ENCODE data around the gene SHROOM4.

The SHROOM4 gene

DNA sequence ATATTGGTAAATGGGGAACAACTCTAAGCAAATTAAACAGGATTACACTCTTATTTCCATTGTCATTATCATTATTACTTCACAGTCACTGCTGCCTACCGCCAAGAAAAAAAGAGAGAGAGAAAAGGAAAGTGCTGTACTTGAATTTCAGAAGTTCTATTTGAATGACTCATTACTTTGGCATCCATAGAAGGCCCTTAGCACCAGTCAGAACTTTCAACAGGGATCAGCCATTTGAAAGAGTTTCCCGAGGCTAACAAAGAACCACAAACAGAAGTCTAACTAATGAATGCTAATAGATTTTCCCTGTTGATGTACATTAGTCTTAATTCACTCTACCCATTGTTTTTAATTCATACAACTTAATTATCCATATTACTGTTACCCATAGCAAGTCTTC, 116.3 kb downstream of the SHROOM4 start:
- no peak overlapping the region for H3K4me3 ChIP-seq (ENCODE audit: low read depth, low read length)
- TF ChIP-seq CTCF (IDR thresholded peaks at IDR 0.05; ENCODE audit: control insufficient read depth, extremely low read depth, insufficient read depth): no peak
- DNase-seq (ENCODE audit: low read depth): no peak

DNA sequence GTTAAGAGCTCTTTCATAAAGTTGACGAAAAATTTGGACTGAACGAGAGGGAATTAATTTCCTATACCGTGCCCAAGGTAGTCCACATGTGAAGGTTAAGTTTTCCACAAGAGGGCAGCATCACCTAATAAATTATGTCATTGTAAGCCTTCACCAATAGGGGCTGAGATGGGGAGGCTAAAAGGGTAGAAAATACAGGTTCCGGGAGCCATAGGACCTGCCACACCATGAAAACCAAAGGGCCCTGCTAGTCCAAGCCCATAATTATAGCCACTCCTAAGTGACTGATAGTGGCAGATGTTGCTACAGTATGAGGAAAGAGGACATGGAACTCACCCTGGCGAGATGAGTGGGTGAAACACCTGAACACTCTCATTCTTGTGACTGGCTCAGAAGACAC, 122.2 kb downstream of the SHROOM4 start:
- TF ChIP-seq CTCF (IDR thresholded peaks at IDR 0.05; ENCODE audit: control insufficient read depth, extremely low read depth, insufficient read depth): peak; percentile 53
- DNase-seq (ENCODE audit: low read depth): no peak
- no peak overlapping the region for H3K4me3 ChIP-seq (ENCODE audit: low read depth, low read length)

DNA sequence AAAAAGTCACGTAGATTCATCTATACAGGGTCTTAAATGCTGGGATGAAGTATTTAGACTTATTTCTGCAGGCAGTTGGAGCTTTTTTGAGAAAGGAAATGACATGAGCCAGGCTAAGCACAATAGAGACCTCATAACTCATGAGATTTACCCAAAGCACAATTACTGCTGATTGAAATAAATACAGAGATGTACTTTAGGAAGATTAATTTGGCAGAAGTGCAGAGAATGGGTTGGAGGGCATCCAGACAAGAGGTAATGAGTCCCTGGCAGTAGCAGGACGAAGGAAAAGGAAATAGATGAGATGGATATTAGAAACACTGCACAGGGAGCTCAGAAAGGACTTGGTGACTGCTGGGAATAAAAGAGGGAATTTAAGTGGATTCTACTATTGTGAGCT, 129.1 kb downstream of the SHROOM4 start:
- no peak for DNase-seq (ENCODE audit: low read depth)
- TF ChIP-seq CTCF (IDR thresholded peaks at IDR 0.05; ENCODE audit: control insufficient read depth, extremely low read depth, insufficient read depth): no peak
- no peak overlapping the region for H3K4me3 ChIP-seq (ENCODE audit: low read depth, low read length)

DNA sequence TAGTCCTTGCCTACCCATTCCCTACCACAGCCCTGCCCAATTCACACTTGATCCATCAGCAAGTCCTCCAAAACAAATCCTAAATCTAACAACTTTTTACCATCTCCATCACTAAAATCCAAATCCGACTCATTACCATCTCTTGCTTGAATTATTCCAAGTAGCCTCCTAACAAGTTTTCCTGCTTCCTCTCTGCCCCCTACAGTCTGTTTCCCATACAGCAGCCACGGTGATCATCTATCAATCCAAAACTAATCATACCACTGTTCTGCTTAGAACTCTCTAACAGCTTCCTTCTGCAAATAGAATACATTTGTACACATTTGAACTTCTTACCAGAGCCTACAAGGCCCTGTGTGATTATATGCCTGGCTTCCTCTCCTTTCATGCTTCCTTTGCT, 133.0 kb downstream of the SHROOM4 start:
- peak; percentile 41 for TF ChIP-seq CTCF (IDR thresholded peaks at IDR 0.05; ENCODE audit: control insufficient read depth, extremely low read depth, insufficient read depth)
- DNase-seq (ENCODE audit: low read depth): no peak

DNA sequence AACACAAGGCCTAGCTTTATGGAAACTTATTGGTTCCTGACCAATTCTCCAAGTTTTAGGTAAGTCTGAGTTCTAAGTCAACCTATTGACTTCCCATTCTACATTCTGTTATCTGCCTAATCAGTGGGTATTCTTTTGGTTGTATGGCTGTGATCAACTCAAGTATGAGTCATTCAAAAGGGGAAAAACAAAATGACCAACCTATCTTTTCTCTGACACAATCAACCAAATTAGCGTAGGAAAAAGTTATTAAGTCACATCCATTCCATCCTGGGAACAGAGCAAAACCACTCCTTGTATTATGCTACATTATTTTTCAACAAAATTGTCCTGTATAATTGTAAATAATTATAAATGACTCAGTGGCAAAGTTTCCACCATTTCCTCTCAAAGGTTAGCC, 136.2 kb downstream of the SHROOM4 start:
- H3K4me3 ChIP-seq (ENCODE audit: low read depth, low read length): no peak overlapping the region
- no peak for DNase-seq (ENCODE audit: low read depth)
- no peak for TF ChIP-seq CTCF (IDR thresholded peaks at IDR 0.05; ENCODE audit: control insufficient read depth, extremely low read depth, insufficient read depth)

More for the DNA sequence above, 133.0 kb downstream of the SHROOM4 start:
- no peak overlapping the region for H3K4me3 ChIP-seq (ENCODE audit: low read depth, low read length)

DNA sequence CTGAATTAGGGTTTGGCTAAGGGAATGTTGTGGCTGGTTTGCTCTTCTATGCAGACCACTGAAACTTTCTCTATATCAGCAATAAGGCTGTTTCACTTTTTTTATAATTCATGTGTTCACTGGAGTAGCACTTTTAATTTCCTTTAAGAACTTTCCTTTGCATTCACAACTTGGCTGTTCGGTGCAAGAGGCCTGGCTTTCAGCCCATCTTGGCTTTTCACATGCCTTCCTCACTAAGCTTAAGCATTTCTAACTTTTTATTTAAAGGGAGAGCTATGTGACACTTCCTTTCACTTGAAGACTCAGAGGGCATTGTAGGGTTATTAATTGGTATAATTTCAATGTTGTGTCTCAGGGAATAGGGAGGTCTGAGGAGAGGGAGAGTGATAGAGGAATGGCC, 142.3 kb downstream of the SHROOM4 start:
- H3K4me3 ChIP-seq (ENCODE audit: low read depth, low read length): no peak overlapping the region
- no peak for TF ChIP-seq CTCF (IDR thresholded peaks at IDR 0.05; ENCODE audit: control insufficient read depth, extremely low read depth, insufficient read depth)

DNA sequence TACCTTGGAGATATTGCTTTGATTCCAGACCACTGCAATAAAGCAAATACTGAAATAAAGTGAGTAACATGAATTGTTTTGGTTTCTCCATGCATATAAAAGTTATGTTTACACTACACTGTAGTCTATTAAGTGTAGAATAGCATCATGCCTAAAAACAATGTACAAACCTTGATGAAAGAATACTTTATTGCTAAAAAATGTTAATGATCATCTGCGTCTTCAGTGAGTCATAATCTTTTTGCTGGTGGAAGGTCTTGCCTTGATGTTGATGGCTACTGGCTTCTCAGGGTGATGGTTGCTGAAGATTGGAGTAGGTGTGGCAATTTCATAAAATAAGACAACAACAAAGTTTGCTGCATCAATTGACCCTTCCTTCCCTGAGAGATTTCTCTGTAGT, 145.1 kb downstream of the SHROOM4 start:
- no peak overlapping the region for H3K4me3 ChIP-seq (ENCODE audit: low read depth, low read length)
- no peak for DNase-seq (ENCODE audit: low read depth)
- no peak for TF ChIP-seq CTCF (IDR thresholded peaks at IDR 0.05; ENCODE audit: control insufficient read depth, extremely low read depth, insufficient read depth)

More for the DNA sequence above, 142.3 kb downstream of the SHROOM4 start:
- no peak for DNase-seq (ENCODE audit: low read depth)
